DND-41 (cell line): ENCODE results near the gene DDC.

Source experiments
- ATAC-seq: fragments of 200-7000 bp; cut with Tn5 transposase; 3 replicates; pipeline ENCODE4 v1.9.1; 2021; ENCODE audit warnings: low read depth; ENCODE audit not compliant: insufficient read depth
- DNase-seq: peaks from one replicate; pipeline ENCODE4 v3.0.0-alpha.2; 2020
- H2AFZ ChIP-seq: 2 replicates; pipeline ENCODE4 v1.6.0; 2012; ENCODE audit warnings: low read depth, low read length
- H3K27ac ChIP-seq: 2 replicates; pipeline ENCODE4 v1.5.1; 2012; ENCODE audit warnings: low read length, inconsistent platforms
- H3K27me3 ChIP-seq: fragments of 200-600 bp; sonication (generic); 2 replicates; pipeline ENCODE4 v1.6.0; 2012; ENCODE audit warnings: low read length, mild to moderate bottlenecking, inconsistent platforms; ENCODE audit not compliant: insufficient read depth, poor library complexity
- H3K36me3 ChIP-seq: 2 replicates; pipeline ENCODE4 v1.5.1; 2012; ENCODE audit warnings: low read length, inconsistent platforms; ENCODE audit not compliant: insufficient read depth
- H3K4me1 ChIP-seq: 2 replicates; pipeline ENCODE4 v1.5.1; 2012; ENCODE audit warnings: mild to moderate bottlenecking, low read length; ENCODE audit not compliant: insufficient read depth
- H3K4me2 ChIP-seq: 2 replicates; pipeline ENCODE4 v1.6.0; 2012; ENCODE audit warnings: mild to moderate bottlenecking, moderate library complexity, low read length, inconsistent platforms; ENCODE audit not compliant: insufficient read depth
- H3K4me3 ChIP-seq, 2 experiments: fragments of 200-600 bp in 1 of 2; shearing (Covaris generic) in 1 of 2; 2 replicates each; pipeline ENCODE4 v1.5.1; 2012 to 2016; ENCODE audit warnings: inconsistent platforms in 2 of 2, low read length in 2 of 2, mild to moderate bottlenecking in 2 of 2, low read depth in 1 of 2, moderate library complexity in 1 of 2
- H3K79me2 ChIP-seq: 2 replicates; pipeline ENCODE4 v1.6.0; 2012; ENCODE audit warnings: low read length, inconsistent platforms; ENCODE audit not compliant: insufficient read depth
- H3K9ac ChIP-seq: 2 replicates; pipeline ENCODE4 v1.6.0; 2012; ENCODE audit warnings: low read depth, mild to moderate bottlenecking, inconsistent platforms, low read length, moderate library complexity
- H3K9me3 ChIP-seq: 2 replicates; pipeline ENCODE4 v1.5.1; 2012; ENCODE audit warnings: low read length, moderate library complexity, mild to moderate bottlenecking, inconsistent platforms; ENCODE audit not compliant: insufficient read depth, severe bottlenecking
- H4K20me1 ChIP-seq: 2 replicates; pipeline ENCODE4 v1.6.0; 2012; ENCODE audit warnings: low read length; ENCODE audit not compliant: insufficient read depth
- EZH2 ChIP-seq: IDR thresholded peaks from 3 replicates; pipeline ENCODE4 v1.6.1; 2012; ENCODE audit warnings: borderline replicate concordance, low read depth, mild to moderate bottlenecking, moderate library complexity, low read length, inconsistent platforms; ENCODE audit not compliant: severe bottlenecking
- TF ChIP-seq, protein P1 (sequence below): IDR thresholded peaks from 2 replicates; pipeline ENCODE4 v1.5.1; 2012; ENCODE audit warnings: borderline replicate concordance, low read length, moderate library complexity, mild to moderate bottlenecking; ENCODE audit not compliant: poor library complexity, severe bottlenecking; ENCODE audit errors: extremely low read depth

DDC gene

DNA sequence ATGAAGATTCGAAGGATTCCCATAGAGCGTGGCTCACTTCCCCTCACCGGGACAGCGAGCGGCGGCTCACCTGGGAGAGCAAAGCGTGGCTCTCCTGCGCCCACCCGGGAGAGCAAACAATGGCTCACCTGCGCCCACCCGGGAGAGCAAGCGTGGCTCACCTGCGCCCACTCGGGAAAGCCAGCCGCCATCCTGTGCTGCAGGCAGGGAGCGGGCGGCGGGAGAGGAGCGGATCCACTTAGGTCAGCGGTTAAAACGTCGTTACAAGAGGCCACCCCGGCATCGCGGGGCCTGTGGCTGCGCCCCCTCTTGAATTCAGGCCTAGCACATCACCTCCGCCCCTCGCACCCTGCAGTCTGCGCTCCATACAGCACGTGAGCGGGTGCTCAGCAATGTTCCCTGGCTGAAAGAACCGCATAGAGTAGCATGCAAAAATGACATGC is 114.6 kb downstream of the DDC start:
- H3K79me2 ChIP-seq = peaks cover 57% of the 10 kb centered on the region
- H3K4me2 ChIP-seq = peak overlapping the region; percentile 90
- peaks cover 2% of the 10 kb centered on the region for H3K27me3 ChIP-seq
- peak overlapping the region; percentile 89 for H3K27ac ChIP-seq
- H3K9ac ChIP-seq = peak overlapping the region; percentile 96
- H3K4me1 ChIP-seq = peaks cover 46% of the 10 kb centered on the region
- no peaks in the 10 kb centered on the region for H3K9me3 ChIP-seq
- no peak for TF ChIP-seq EZH2
- TF ChIP-seq, protein P1, sequence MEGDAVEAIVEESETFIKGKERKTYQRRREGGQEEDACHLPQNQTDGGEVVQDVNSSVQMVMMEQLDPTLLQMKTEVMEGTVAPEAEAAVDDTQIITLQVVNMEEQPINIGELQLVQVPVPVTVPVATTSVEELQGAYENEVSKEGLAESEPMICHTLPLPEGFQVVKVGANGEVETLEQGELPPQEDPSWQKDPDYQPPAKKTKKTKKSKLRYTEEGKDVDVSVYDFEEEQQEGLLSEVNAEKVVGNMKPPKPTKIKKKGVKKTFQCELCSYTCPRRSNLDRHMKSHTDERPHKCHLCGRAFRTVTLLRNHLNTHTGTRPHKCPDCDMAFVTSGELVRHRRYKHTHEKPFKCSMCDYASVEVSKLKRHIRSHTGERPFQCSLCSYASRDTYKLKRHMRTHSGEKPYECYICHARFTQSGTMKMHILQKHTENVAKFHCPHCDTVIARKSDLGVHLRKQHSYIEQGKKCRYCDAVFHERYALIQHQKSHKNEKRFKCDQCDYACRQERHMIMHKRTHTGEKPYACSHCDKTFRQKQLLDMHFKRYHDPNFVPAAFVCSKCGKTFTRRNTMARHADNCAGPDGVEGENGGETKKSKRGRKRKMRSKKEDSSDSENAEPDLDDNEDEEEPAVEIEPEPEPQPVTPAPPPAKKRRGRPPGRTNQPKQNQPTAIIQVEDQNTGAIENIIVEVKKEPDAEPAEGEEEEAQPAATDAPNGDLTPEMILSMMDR = no peak
- peak; percentile 44 for ATAC-seq
- H4K20me1 ChIP-seq = peaks cover 19% of the 10 kb centered on the region; the same call in 1 of the 2 replicates
- peak overlapping the region; percentile 98 for H2AFZ ChIP-seq
- peak overlapping the region; percentile 88 to 96 for H3K4me3 ChIP-seq
- H3K36me3 ChIP-seq = peaks cover 28% of the 10 kb centered on the region
- DNase-seq = peak; percentile 47

DNA sequence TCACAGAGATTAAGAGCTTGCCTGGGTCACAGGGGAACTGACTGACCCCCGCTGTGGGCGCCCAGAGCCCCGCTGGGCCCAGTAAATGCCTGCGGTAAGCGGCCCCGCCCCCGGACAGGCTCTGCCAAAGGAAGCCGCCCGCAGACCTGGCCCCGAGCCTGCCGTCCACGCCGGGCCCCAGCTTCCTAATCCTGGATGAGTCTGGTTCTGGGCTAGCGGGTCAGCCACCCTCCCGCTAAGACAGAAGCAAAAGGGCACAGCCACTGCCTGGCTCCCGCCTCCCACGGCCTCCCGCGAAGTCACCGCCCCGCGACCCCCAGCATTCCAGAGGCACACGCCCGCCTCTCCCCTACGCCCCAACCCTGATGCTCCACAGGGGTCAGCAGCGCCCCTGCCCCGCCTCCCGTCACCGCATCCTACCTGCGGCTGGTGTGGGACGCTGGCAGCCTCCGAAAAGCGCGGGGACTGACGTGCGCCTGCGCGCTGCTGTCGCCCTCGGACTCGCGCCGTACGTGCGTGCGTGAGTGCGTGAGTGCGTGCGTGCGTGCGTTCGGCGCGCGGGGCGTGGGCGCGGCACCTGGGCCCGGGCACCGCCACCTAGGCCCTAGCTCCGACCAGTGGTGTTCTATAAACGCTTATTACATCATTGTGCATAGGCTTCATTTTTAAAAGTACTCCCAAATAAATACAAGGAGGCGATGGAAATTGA is 115.2 kb downstream of the DDC start, which contains the start of gene FIGNL1:
TSS of gene FIGNL1 (minus strand) at position 470 of the 709 bp plus-strand sequence. CDS start 3,063 bp downstream, outside the sequence.
- DNase-seq (peak; percentile 85), ATAC-seq (peak; percentile 92)
- peak within 1 kb of the TSS; percentile 88 to 96 for H3K4me3 ChIP-seq
- H3K36me3 ChIP-seq = peaks cover 33% of the 10 kb centered on the region
- H3K4me2 ChIP-seq = peak within 1 kb of the TSS; percentile 90
- H3K27me3 ChIP-seq = no peaks in the 10 kb centered on the region
- TF ChIP-seq, protein P1 = no peak
- no peak for TF ChIP-seq EZH2
- H3K4me1 ChIP-seq = peaks cover 52% of the 10 kb centered on the region
- H3K79me2 ChIP-seq = peaks cover 62% of the 10 kb centered on the region
- peak within 1 kb of the TSS; percentile 89 for H3K27ac ChIP-seq
- H3K9me3 ChIP-seq = no peaks in the 10 kb centered on the region
- H4K20me1 ChIP-seq = peaks cover 22% of the 10 kb centered on the region; the same call in 1 of the 2 replicates
- H3K9ac ChIP-seq = peak within 1 kb of the TSS; percentile 96
- peak within 1 kb of the TSS; percentile 98 for H2AFZ ChIP-seq

DNA sequence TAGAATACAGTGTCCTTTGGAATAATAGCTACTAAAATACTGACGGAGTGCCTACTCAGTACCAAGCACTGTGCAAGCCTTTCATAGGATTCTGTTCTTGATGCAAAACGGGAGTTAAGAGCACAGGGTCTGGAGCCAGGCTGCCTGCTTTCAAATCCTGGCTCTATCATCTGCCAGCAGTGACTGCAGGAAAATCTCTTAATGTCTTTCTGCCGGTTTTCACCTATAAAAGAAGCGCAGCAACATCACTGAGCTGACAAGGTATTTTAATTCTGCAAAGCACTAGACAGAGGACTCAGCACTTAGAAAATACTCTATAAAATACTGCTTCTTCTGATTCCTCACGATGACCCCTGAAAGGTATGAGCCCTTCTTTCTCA is 115.7 kb downstream of the DDC start:
- Histone ChIP-seq H3K9ac (peak overlapping the region; percentile 96), H3K27ac (peak overlapping the region; percentile 89), H3K4me1 (peaks cover 52% of the 10 kb centered on the region), H3K4me2 (peak overlapping the region; percentile 90), H4K20me1 (peaks cover 22% of the 10 kb centered on the region; the same call in 1 of the 2 replicates), H3K9me3 (no peaks in the 10 kb centered on the region), H3K36me3 (peaks cover 39% of the 10 kb centered on the region), H3K79me2 (peaks cover 68% of the 10 kb centered on the region), H3K27me3 (no peaks in the 10 kb centered on the region), H2AFZ (peak overlapping the region; percentile 98), H3K4me3 (peak overlapping the region; percentile 88 to 96)
- ATAC-seq = peak; percentile 8; the same call in 2 of the 3 replicates
- DNase-seq = no peak
- TF ChIP-seq EZH2 = no peak
- TF ChIP-seq, protein P1 = no peak
